Superior temporal gyrus (tissue), 1 donor: ENCODE measurements around the gene STMN1.
A peak's percentile ranks its signal among the peaks of the same experiment; 100 is the strongest.

ENCODE experiments used
- DNase-seq: peaks from one replicate; pipeline ENCODE4 v3.0.0-alpha.2; 2016; ENCODE audit errors: extremely low spot score

Gene STMN1

GRCh38 chr1:25922056-25922970, 16.1 kb upstream of the STMN1 start:
- peak; percentile 74 for DNase-seq

GRCh38 chr1:25918615-25919014, 12.4 kb upstream of the STMN1 start:
- DNase-seq = no peak

GRCh38 chr1:25917996-25918395, 11.8 kb upstream of the STMN1 start:
- DNase-seq = no peak

- DNase-seq = no peak
Measured at GRCh38 chr1:25916460-25916859, 10.2 kb upstream of the STMN1 start.

GRCh38 chr1:25914074-25914995, 8.1 kb upstream of the STMN1 start:
- peak; percentile 53 for DNase-seq

- DNase-seq = no peak
Measured at GRCh38 chr1:25913206-25913605, 7.0 kb upstream of the STMN1 start.

- DNase-seq = no peak
Measured at GRCh38 chr1:25912076-25912831, 6.0 kb upstream of the STMN1 start.

GRCh38 chr1:25911162-25911561, 4.9 kb upstream of the STMN1 start:
- DNase-seq = no peak

- DNase-seq = peak; percentile 78
Measured at GRCh38 chr1:25909040-25909439, 2.8 kb upstream of the STMN1 start.

- peak; percentile 64 for DNase-seq
Measured at GRCh38 chr1:25908161-25908560, 1.9 kb upstream of the STMN1 start.

GRCh38 chr1:25907601-25908000, 1.4 kb upstream of the STMN1 start:
- DNase-seq = peak; percentile 62

- peak; percentile 69 for DNase-seq
Measured at GRCh38 chr1:25906644-25907300, 553 bp upstream of the STMN1 start.

- DNase-seq = peak; percentile 93
Measured at GRCh38 chr1:25904943-25905679, 1.1 kb downstream of the STMN1 start.

GRCh38 chr1:25903986-25904385, 2.2 kb downstream of the STMN1 start:
- no peak for DNase-seq

- DNase-seq = peak; percentile 72
Measured at GRCh38 chr1:25902462-25902861, 3.8 kb downstream of the STMN1 start.

GRCh38 chr1:25900219-25900618, 6.0 kb downstream of the STMN1 start:
- peak; percentile 96 for DNase-seq

- peak; percentile 85 for DNase-seq
Measured at GRCh38 chr1:25899792-25900191, 6.4 kb downstream of the STMN1 start.

GRCh38 chr1:25898223-25899015, 7.8 kb downstream of the STMN1 start:
- no peak for DNase-seq

- peak; percentile 50 for DNase-seq
Measured at GRCh38 chr1:25897754-25898153, 8.5 kb downstream of the STMN1 start.

GRCh38 chr1:25896266-25896665, 10.0 kb downstream of the STMN1 start:
- peak; percentile 39 for DNase-seq
